Measurements from ENCODE around the gene NQO1. TPM values are rescaled to one million over a fixed set of nuclear protein-coding genes. Genes with fewer than 3 reads are reported as not detected.

The NQO1 gene
- total and polyA plus RNA-seq, 2 of the 13 experiments (the other 11 are each of a cell fraction or from before 2014, with no cell fraction given), result 464 to 1,060 TPM

DNA sequence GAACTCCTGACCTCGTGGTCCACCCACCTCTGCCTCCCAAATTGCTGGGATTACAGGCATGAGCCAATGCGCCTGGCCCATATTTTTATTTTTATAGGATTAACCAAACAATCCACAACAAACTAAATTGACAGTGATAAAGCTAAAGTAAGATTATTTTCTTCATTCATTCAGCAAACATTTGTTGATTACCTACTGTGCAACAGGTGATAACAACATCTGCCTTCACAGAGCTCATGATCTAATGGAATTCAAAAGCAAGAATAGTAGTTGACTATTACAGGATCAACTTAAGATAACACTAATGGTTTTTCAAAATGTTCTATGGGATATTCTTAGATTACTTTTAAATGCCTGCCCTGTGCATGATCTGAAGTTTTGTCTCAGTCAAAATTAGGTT is 37.8 kb downstream of the NQO1 start:
- Histone ChIP-seq H4K20me1 (ENCODE audit: insufficient read depth, low read length) (no peaks in the 10 kb centered on the region), H3K79me2 (ENCODE audit: insufficient read depth, low read length) (no peaks in the 10 kb centered on the region), H3K4me3 (replicated peaks in 1 of 3; ENCODE audit: insufficient read depth in 1 of 3, low read depth in 2 of 3, low read length in 3 of 3) (no peak overlapping the region), H3K9ac (ENCODE audit: insufficient read depth, low read depth, low read length) (no peak overlapping the region), H3K36me3 (replicated peaks in 1 of 2; ENCODE audit: control insufficient read depth in 1 of 2, insufficient read depth in 2 of 2, low read length in 2 of 2) (peaks cover 25 to 77% of the 10 kb centered on the region in 2 experiments), H2AFZ (ENCODE audit: low read length) (no peak overlapping the region), H3K9me3 (ENCODE audit: low read length) (no peaks in the 10 kb centered on the region), H3K4me2 (ENCODE audit: low read depth, low read length) (no peak overlapping the region), H3K4me1 (ENCODE audit: insufficient read depth, low read length) (0 out of 2 replicates have a peak, but pooled peaks cover 5% of the 10 kb centered on the region), H3K27ac (ENCODE audit: extremely low read length, insufficient read depth, low read length) (no peak overlapping the region), H3K27me3 (ENCODE audit: control insufficient read depth in 1 of 2, insufficient read depth in 2 of 2, low read length in 2 of 2) (no peaks in the 10 kb centered on the region)
- intact Hi-C loops (cut with micrococcal nuclease; ENCODE audit: unreplicated experiment) (no loop called here), in situ Hi-C loops (cut with HindIII; ENCODE audit: extremely low pct_ligation_motif_present, low pct_unique_long_range_greater_than_20kb) (no loop called here)
- CTCF ChIA-PET (ENCODE audit: low intra/inter-chr PET ratio, low total read pairs), result no interaction called here
- BruUV-seq (replicated peaks), result no TSS peak
- no peak for ATAC-seq
- DNase-seq (ENCODE audit: low spot score), result no peak
- POLR2A ChIA-PET, result no interaction called here
- WGBS (ENCODE audit: low lambda C conversion rate), result 100% methylated on average over 2 of the region's 2 CpGs
- no peak for FAIRE-seq
- TF ChIP-seq HNF4A (CRISPR knock-in tag; IDR thresholded peaks at IDR 0.05), result no peak
- TF ChIP-seq, protein P1, sequence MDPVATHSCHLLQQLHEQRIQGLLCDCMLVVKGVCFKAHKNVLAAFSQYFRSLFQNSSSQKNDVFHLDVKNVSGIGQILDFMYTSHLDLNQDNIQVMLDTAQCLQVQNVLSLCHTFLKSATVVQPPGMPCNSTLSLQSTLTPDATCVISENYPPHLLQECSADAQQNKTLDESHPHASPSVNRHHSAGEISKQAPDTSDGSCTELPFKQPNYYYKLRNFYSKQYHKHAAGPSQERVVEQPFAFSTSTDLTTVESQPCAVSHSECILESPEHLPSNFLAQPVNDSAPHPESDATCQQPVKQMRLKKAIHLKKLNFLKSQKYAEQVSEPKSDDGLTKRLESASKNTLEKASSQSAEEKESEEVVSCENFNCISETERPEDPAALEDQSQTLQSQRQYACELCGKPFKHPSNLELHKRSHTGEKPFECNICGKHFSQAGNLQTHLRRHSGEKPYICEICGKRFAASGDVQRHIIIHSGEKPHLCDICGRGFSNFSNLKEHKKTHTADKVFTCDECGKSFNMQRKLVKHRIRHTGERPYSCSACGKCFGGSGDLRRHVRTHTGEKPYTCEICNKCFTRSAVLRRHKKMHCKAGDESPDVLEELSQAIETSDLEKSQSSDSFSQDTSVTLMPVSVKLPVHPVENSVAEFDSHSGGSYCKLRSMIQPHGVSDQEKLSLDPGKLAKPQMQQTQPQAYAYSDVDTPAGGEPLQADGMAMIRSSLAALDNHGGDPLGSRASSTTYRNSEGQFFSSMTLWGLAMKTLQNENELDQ (CRISPR knock-in tag; IDR thresholded peaks at IDR 0.05; ENCODE audit: borderline replicate concordance), result no peak
- no peak for TF ChIP-seq CBFB (CRISPR knock-in tag; IDR thresholded peaks at IDR 0.05)
- no peak for TF ChIP-seq ZNF720 (CRISPR knock-in tag; IDR thresholded peaks at IDR 0.05)
- TF ChIP-seq, protein P2, sequence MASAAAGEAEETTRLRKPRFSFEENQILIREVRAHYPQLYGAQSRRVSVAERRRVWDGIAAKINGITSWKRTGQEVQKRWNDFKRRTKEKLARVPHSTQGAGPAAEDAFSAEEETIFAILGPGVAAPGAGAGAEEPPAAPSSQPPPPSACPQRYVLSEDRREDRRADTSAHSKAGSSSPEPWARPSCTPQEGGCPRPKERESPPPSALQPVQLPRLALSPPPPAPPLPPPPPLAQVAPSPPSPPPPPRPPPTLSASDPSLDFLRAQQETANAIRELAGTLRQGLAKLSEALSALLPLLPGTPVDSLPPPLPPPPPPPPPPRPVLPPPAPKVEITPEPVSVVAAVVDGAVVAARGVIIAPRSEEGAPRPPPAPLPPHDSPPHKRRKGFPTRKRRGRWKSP (CRISPR knock-in tag; IDR thresholded peaks at IDR 0.05), result no peak
- TF ChIP-seq ONECUT2 (CRISPR knock-in tag; IDR thresholded peaks at IDR 0.05), result no peak
- no peak for TF ChIP-seq EHMT2 (IDR thresholded peaks at IDR 0.05; ENCODE audit: borderline replicate concordance, low read depth, low read length)
- TF ChIP-seq ZNF17 (CRISPR knock-in tag; IDR thresholded peaks at IDR 0.05), result no peak
- no peak for TF ChIP-seq ZFP36 (IDR thresholded peaks at IDR 0.05; ENCODE audit: borderline replicate concordance, low read depth, low read length, partially characterized antibody)
- no peak for TF ChIP-seq NR2F1 (CRISPR knock-in tag; IDR thresholded peaks at IDR 0.05)
- TF ChIP-seq, protein P3, sequence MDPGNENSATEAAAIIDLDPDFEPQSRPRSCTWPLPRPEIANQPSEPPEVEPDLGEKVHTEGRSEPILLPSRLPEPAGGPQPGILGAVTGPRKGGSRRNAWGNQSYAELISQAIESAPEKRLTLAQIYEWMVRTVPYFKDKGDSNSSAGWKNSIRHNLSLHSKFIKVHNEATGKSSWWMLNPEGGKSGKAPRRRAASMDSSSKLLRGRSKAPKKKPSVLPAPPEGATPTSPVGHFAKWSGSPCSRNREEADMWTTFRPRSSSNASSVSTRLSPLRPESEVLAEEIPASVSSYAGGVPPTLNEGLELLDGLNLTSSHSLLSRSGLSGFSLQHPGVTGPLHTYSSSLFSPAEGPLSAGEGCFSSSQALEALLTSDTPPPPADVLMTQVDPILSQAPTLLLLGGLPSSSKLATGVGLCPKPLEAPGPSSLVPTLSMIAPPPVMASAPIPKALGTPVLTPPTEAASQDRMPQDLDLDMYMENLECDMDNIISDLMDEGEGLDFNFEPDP (CRISPR knock-in tag; conservative IDR thresholded peaks at IDR 0.05), result no peak
- TF ChIP-seq, protein P4, sequence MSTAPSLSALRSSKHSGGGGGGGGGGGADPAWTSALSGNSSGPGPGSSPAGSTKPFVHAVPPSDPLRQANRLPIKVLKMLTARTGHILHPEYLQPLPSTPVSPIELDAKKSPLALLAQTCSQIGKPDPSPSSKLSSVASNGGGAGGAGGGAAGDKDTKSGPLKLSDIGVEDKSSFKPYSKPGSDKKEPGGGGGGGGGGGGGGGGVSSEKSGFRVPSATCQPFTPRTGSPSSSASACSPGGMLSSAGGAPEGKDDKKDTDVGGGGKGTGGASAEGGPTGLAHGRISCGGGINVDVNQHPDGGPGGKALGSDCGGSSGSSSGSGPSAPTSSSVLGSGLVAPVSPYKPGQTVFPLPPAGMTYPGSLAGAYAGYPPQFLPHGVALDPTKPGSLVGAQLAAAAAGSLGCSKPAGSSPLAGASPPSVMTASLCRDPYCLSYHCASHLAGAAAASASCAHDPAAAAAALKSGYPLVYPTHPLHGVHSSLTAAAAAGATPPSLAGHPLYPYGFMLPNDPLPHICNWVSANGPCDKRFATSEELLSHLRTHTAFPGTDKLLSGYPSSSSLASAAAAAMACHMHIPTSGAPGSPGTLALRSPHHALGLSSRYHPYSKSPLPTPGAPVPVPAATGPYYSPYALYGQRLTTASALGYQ (CRISPR knock-in tag; IDR thresholded peaks at IDR 0.05), result no peak
- TF ChIP-seq ZNF446 (CRISPR knock-in tag; IDR thresholded peaks at IDR 0.05), result no peak
- TF ChIP-seq NCOA5 (CRISPR knock-in tag; IDR thresholded peaks at IDR 0.05), result no peak
- TF ChIP-seq, protein P5, sequence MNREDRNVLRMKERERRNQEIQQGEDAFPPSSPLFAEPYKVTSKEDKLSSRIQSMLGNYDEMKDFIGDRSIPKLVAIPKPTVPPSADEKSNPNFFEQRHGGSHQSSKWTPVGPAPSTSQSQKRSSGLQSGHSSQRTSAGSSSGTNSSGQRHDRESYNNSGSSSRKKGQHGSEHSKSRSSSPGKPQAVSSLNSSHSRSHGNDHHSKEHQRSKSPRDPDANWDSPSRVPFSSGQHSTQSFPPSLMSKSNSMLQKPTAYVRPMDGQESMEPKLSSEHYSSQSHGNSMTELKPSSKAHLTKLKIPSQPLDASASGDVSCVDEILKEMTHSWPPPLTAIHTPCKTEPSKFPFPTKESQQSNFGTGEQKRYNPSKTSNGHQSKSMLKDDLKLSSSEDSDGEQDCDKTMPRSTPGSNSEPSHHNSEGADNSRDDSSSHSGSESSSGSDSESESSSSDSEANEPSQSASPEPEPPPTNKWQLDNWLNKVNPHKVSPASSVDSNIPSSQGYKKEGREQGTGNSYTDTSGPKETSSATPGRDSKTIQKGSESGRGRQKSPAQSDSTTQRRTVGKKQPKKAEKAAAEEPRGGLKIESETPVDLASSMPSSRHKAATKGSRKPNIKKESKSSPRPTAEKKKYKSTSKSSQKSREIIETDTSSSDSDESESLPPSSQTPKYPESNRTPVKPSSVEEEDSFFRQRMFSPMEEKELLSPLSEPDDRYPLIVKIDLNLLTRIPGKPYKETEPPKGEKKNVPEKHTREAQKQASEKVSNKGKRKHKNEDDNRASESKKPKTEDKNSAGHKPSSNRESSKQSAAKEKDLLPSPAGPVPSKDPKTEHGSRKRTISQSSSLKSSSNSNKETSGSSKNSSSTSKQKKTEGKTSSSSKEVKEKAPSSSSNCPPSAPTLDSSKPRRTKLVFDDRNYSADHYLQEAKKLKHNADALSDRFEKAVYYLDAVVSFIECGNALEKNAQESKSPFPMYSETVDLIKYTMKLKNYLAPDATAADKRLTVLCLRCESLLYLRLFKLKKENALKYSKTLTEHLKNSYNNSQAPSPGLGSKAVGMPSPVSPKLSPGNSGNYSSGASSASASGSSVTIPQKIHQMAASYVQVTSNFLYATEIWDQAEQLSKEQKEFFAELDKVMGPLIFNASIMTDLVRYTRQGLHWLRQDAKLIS (CRISPR knock-in tag; IDR thresholded peaks at IDR 0.05), result no peak

Data from HepG2 (cell line).